Immature natural killer cell (primary cell): Measurements from ENCODE around the gene TBR1. TPM values are rescaled to one million over a fixed set of nuclear protein-coding genes. Genes with fewer than 3 reads are reported as not detected.
A peak's percentile ranks its signal among the peaks of the same experiment; 100 is the strongest.

Source experiments
- DNase-seq, 3 donors: peaks; one replicate each; pipeline ENCODE4 v3.0.0; 2022; ENCODE audit warnings: mixed read lengths in 1 of 3
- H3K27ac Mint-ChIP-seq, 6 donors: one replicate each; pipeline ENCODE4 v1.8.0; 2020; ENCODE audit warnings: mixed read lengths in 6 of 6, mild to moderate bottlenecking in 5 of 6, inconsistent platforms in 4 of 6, moderate library complexity in 3 of 6
- H3K27me3 Mint-ChIP-seq, 3 donors: one replicate each; pipeline ENCODE4 v1.8.0; 2020 to 2021; ENCODE audit warnings: low read depth in 3 of 3, mild to moderate bottlenecking in 3 of 3, mixed read lengths in 3 of 3, moderate library complexity in 3 of 3, inconsistent platforms in 1 of 3
- H3K36me3 Mint-ChIP-seq, 3 donors: one replicate each; pipeline ENCODE4 v1.8.0; 2020; ENCODE audit warnings: mixed read lengths in 3 of 3, inconsistent platforms in 2 of 3, mild to moderate bottlenecking in 2 of 3
- H3K4me1 Mint-ChIP-seq, 2 donors: one replicate each; pipeline ENCODE4 v1.8.0; 2020; ENCODE audit warnings: inconsistent platforms in 2 of 2, mild to moderate bottlenecking in 2 of 2, mixed read lengths in 2 of 2, moderate library complexity in 1 of 2
- H3K4me3 Mint-ChIP-seq, 5 donors: one replicate each; pipeline ENCODE4 v1.8.0; 2020; ENCODE audit warnings: mild to moderate bottlenecking in 5 of 5, mixed read lengths in 5 of 5, inconsistent platforms in 3 of 5, moderate library complexity in 3 of 5
- H3K9me3 Mint-ChIP-seq, 6 donors: one replicate each; pipeline ENCODE4 v1.8.0; 2020; ENCODE audit warnings: mild to moderate bottlenecking in 6 of 6, mixed read lengths in 6 of 6, inconsistent platforms in 4 of 6, moderate library complexity in 3 of 6
- polyA plus RNA-seq, 3 donors: library from polyadenylated mRNA; unstranded; fragments of 300-500 nt; fragmentation: Illumina TruSeq; gene quantifications; one replicate each; pipeline ENCODE4 v1.2.3, GENCODE V29; 2021

The TBR1 gene
- polyA plus RNA-seq, result not detected

DNA sequence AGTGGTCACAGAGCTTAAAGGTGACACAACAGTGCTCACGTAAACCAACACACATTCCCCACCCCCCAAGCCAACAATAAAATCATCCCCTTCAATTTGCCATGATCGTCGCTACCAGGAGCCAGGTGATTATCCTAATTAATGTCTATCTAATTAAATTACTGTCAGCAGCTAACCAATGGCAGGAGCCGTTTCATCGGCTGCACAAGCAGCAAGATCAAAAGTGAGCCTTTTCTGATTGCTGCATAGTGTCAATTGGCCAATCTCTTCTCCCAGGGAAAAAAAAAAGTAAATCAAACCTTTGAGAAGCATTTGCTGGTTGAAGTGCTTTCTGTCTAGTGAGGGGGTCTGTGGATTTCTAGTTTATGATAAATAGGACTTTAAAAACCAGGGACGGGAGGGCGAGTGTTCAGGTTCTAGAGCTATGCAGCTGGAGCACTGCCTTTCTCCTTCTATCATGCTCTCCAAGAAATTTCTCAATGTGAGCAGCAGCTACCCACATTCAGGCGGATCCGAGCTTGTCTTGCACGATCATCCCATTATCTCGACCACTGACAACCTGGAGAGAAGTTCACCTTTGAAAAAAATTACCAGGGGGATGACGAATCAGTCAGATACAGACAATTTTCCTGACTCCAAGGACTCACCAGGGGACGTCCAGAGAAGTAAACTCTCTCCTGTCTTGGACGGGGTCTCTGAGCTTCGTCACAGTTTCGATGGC, at the start of gene TBR1:
Gene TBR1, plus strand, starts transcription at position 311 of the 721 bp plus-strand sequence. Its CDS starts 114 bp downstream, at position 425.
- Mint-ChIP-seq H3K4me1 (peaks cover 27 to 60% of the 10 kb centered on the region in 2 donors), H3K4me3 (peak within 1 kb of the TSS; percentile 61 to 82 (median 77)), H3K9me3 (no peaks in the 10 kb centered on the region), H3K27me3 (peaks cover 25 to 44% (median 38%) of the 10 kb centered on the region in 3 donors), H3K36me3 (peaks cover 3 to 11% (median 11%) of the 10 kb centered on the region in 3 donors), H3K27ac (no peak within 1 kb of the TSS)
- DNase-seq, result no peak

DNA sequence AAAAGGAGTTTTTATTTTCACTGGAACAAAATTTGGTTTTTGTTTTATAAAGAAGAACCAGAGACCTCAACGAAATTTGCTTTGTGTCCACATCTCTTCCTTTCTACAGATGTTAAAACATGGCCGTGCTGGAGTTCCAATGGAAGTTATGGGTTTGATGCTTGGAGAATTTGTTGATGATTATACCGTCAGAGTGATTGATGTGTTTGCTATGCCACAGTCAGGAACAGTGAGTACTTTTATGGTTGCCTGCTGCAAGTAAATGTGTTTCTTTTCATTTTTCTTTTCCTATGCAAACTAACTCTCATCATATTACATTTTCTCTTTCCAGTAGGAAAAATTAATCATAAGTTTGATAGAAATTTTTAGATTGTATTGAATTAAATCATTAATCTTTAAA, 48.4 kb upstream of the TBR1 start:
- peaks cover 1 to 20% of the 10 kb centered on the region in 2 donors for H3K4me1 Mint-ChIP-seq
- peaks cover 0 to 2% (median 0%) of the 10 kb centered on the region in 3 donors for H3K27me3 Mint-ChIP-seq
- no peak for DNase-seq
- H3K9me3 Mint-ChIP-seq, result peaks cover 3 to 10% (median 8%) of the 10 kb centered on the region in 6 donors
- H3K27ac Mint-ChIP-seq, result no peak overlapping the region
- H3K36me3 Mint-ChIP-seq, result peaks cover 16 to 30% (median 28%) of the 10 kb centered on the region in 3 donors
- no peak overlapping the region for H3K4me3 Mint-ChIP-seq

DNA sequence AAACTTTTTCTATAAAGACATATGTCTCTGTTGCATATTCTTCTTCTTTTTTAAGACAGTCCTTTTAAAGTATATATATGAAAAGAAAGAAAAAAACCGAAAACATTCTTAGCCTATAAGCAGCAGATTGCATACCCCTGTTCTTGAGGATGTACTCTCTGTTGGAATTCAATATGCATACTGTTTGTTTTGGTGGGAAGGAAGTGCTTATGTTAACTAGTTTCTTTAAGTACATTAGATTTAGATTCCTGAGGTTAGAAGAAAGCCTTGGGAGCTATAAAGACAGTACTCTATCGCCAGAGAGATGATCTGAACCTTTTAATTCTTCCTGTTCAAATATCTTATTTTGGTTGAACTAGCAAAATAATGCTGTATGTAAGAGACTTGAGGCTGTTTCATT, 46.8 kb upstream of the TBR1 start:
- H3K27me3 Mint-ChIP-seq, result no peaks in the 10 kb centered on the region
- no peak for DNase-seq
- H3K36me3 Mint-ChIP-seq, result peaks cover 13 to 19% (median 15%) of the 10 kb centered on the region in 3 donors
- no peak overlapping the region for H3K27ac Mint-ChIP-seq
- peaks cover 1 to 17% of the 10 kb centered on the region in 2 donors for H3K4me1 Mint-ChIP-seq
- no peaks in the 10 kb centered on the region for H3K9me3 Mint-ChIP-seq
- H3K4me3 Mint-ChIP-seq, result no peak overlapping the region

DNA sequence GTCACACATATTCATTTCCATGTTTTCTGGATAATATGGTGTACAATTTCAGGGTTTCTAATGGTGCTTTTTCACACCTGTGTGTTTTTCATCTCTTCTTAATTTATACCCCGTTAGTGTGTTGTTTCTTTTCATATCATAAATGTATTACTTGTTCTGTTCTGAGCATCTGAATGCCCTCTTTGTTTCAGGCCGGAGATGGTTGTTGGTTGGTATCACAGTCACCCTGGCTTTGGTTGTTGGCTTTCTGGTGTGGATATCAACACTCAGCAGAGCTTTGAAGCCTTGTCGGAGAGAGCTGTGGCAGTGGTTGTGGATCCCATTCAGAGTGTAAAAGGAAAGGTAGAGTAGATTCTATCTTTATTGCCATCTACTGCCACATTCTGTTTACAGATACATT, 45.1 kb upstream of the TBR1 start:
- H3K4me3 Mint-ChIP-seq, result no peak overlapping the region
- peaks cover 0 to under 1% of the 10 kb centered on the region in 2 donors for H3K4me1 Mint-ChIP-seq
- no peak overlapping the region for H3K27ac Mint-ChIP-seq
- no peaks in the 10 kb centered on the region for H3K27me3 Mint-ChIP-seq
- H3K9me3 Mint-ChIP-seq, result no peaks in the 10 kb centered on the region
- H3K36me3 Mint-ChIP-seq, result peaks cover 11 to 20% (median 18%) of the 10 kb centered on the region in 3 donors
- no peak for DNase-seq

DNA sequence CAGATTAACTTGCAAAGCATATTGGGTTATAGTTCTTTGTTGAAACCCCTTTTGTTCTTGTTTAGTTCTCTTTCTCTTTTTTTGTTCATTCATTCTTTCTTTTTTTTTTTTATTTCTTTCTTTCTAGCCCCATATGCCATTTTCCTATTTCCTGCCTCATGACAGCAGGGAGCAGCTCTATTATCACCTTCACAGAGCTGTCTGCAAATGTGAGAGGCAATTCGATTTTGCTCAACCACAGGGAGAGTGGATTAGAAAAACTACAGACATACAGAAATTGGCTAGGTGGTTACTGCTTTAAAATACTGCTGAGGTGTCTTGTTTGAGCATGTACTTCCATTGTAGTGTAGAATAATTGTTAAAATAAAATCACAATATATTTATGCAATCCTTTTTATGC, 44.2 kb upstream of the TBR1 start:
- Mint-ChIP-seq H3K27me3 (no peaks in the 10 kb centered on the region), H3K4me1 (no peaks in the 10 kb centered on the region), H3K27ac (no peak overlapping the region), H3K36me3 (peaks cover 11 to 26% (median 18%) of the 10 kb centered on the region in 3 donors), H3K4me3 (no peak overlapping the region), H3K9me3 (no peaks in the 10 kb centered on the region)
- DNase-seq, result no peak

DNA sequence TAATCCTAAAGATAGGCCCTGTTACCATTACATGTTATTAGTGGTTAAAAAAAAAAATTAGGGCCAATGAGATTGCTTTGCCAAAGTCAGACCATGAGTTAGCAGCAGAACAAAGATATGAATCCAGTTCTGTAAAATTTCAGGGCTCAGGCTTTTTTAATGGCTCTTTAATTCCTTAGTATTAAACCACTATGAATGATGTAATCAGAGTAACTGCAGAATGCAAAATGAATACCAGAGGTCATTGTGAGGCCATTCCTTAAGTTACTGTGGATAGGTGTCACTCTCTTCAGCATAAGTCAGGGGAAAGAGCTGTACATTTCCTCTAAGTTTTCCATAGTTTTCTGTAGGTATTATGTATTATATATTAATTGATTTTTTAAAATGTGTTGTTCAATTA, 42.2 kb upstream of the TBR1 start:
- no peak overlapping the region for H3K4me3 Mint-ChIP-seq
- DNase-seq, result no peak
- H3K27ac Mint-ChIP-seq, result no peak overlapping the region
- no peaks in the 10 kb centered on the region for H3K9me3 Mint-ChIP-seq
- no peaks in the 10 kb centered on the region for H3K27me3 Mint-ChIP-seq
- no peaks in the 10 kb centered on the region for H3K4me1 Mint-ChIP-seq
- H3K36me3 Mint-ChIP-seq, result peaks cover 13 to 23% (median 14%) of the 10 kb centered on the region in 3 donors

DNA sequence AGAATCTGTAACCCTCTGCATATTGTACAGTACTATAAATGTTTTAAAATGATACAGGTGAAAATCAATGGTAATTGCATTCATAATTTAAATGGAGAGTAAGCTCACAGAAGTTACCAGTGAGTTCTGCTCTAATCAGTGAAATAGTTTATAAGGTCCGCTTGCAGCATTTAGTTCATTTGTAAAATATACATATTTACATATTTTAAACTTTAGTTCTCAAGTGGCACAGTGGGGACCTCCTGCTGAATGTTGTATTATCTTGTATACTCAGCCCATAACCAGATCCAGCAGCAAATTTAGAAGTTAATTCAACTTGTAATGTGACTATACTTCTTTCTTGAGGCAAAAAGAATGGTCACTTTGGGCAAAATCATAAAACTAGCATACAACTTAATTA, 41.7 kb upstream of the TBR1 start:
- H3K9me3 Mint-ChIP-seq, result no peaks in the 10 kb centered on the region
- H3K27me3 Mint-ChIP-seq, result no peaks in the 10 kb centered on the region
- H3K4me3 Mint-ChIP-seq, result no peak overlapping the region
- no peak for DNase-seq
- H3K27ac Mint-ChIP-seq, result no peak overlapping the region
- peaks cover 11 to 22% (median 14%) of the 10 kb centered on the region in 3 donors for H3K36me3 Mint-ChIP-seq
- H3K4me1 Mint-ChIP-seq, result no peaks in the 10 kb centered on the region

DNA sequence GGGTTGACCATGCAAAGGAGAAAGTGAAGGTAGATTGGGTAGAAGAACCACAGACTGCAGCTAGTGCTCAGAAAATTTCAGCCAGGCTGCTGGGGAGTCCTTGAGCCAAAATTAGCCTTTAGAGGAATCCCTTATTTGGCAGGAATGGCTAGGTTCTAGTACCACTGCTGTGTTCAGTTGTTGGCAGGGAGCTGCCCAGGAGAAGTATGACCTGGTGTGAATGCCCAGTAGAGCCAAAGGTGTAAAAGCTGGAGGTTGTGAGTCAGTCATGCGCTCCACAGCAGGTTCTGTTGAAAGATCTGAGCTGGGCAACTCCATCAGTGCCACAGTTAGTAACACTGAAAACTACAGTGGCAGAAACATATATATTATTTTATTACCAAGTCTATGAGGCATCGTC, 36.4 kb upstream of the TBR1 start:
- Mint-ChIP-seq H3K9me3 (no peaks in the 10 kb centered on the region), H3K36me3 (peaks cover 3 to 14% (median 6%) of the 10 kb centered on the region in 3 donors), H3K4me1 (peaks cover 1 to 6% of the 10 kb centered on the region in 2 donors), H3K4me3 (no peak overlapping the region), H3K27me3 (no peaks in the 10 kb centered on the region), H3K27ac (no peak overlapping the region)
- no peak for DNase-seq

DNA sequence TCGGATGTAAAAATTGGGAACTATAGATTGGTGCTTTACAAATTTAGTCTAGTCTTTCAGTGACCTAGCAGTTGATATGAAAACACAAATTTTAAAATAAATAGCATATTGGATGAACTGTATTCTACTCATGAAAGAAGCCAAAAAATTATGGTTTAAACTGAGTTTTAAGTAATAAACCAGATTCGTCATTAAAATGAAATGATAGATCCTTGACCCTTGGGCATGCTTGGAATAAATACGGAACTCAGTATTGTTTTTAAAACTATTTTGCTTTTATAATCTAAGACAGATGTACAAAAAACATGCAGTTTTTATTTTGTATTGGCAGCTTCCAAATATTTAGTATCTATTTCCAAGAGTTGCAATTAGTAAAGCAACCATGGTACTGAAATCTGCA, 34.6 kb upstream of the TBR1 start:
- Mint-ChIP-seq H3K4me1 (peaks cover 9 to 24% of the 10 kb centered on the region in 2 donors), H3K4me3 (no peak overlapping the region), H3K27me3 (no peaks in the 10 kb centered on the region), H3K9me3 (no peaks in the 10 kb centered on the region), H3K27ac (no peak overlapping the region), H3K36me3 (peaks cover 0 to 8% (median 6%) of the 10 kb centered on the region in 3 donors)
- no peak for DNase-seq

DNA sequence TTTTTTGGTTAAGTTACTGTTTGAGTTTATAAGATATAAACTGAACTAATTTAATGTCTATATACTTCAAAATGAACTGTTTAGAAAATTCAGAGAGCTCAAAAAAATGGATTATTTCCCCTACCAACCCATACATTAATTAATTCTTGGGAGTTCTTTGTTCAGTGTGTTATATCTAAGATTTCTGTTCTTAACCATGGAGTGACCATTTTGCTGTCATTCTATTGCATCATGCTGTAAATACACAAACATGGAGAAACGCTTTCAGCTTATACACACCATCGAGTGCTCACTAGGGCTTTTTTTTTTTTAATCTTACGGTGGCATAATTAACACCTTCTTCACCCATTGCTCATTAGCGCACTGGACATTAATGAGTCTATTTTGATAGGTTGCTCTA, 33.4 kb upstream of the TBR1 start:
- Mint-ChIP-seq H3K9me3 (no peaks in the 10 kb centered on the region), H3K4me3 (no peak overlapping the region), H3K27ac (no peak overlapping the region), H3K4me1 (peaks cover 9 to 29% of the 10 kb centered on the region in 2 donors), H3K36me3 (peaks cover 4 to 6% (median 5%) of the 10 kb centered on the region in 3 donors), H3K27me3 (peaks cover 0 to 2% (median 0%) of the 10 kb centered on the region in 3 donors)
- no peak for DNase-seq

DNA sequence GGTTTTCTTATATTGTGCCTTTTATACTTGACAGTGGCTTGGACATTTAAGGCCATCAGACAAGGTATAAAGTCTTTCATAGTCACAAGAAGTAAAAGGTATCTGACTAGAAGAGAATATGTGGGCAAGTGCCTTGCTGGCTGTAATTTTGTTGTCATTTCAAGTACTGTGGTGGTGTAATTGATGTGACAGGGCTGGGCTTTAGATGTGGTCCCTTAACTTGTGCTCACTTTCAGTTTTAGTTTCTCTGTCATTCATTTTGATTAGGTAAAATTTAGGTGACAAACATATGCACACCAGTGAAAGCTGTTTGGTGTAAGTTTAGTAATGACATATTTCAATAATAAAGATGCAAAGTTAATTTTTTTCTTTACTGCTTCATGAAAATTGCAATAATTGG, 31.2 kb upstream of the TBR1 start:
- peak; percentile 15 to 29 (median 19) for DNase-seq
- peaks cover 9 to 29% of the 10 kb centered on the region in 2 donors for H3K4me1 Mint-ChIP-seq
- peak overlapping the region in 3 of 5 donors; percentile 2 to 57 (median 33) for H3K4me3 Mint-ChIP-seq
- H3K9me3 Mint-ChIP-seq, result no peaks in the 10 kb centered on the region
- peaks cover 0 to 2% (median 0%) of the 10 kb centered on the region in 3 donors for H3K27me3 Mint-ChIP-seq
- peaks cover 0 to 9% (median 4%) of the 10 kb centered on the region in 3 donors for H3K36me3 Mint-ChIP-seq
- H3K27ac Mint-ChIP-seq, result peak overlapping the region in 4 of 6 donors; percentile 22 to 42 (median 28)

DNA sequence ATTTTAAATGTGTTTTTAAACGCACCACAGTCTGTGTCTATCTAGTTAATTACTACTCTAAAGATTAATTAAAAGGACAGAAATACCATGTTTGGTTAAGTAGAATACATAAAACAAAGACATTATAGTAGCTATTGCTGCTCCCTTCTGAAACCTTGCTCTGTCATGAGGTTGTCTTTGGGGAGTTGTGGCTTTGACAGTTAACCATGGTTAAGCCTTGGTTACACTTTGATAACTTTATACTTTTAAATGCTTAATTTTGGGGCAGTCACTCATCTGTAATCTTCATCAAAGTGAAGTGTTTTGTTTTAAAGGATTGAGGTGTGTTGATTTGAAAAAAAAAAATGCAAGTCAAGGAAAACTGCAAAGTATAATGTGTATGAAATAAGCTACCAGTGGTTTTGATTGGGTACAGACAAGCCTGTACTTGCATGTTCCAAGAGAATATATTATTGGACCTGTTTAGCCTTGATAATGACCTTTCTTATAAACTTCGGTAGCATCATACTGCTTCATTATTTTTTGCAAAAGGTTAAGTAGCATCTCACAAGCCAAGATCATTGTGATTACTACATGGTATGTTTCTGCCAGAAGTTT, 29.8 kb upstream of the TBR1 start:
- peaks cover 9 to 29% of the 10 kb centered on the region in 2 donors for H3K4me1 Mint-ChIP-seq
- no peaks in the 10 kb centered on the region for H3K9me3 Mint-ChIP-seq
- peak overlapping the region in 1 of 6 donors; percentile 49 for H3K27ac Mint-ChIP-seq
- DNase-seq, result no peak
- H3K27me3 Mint-ChIP-seq, result peaks cover 0 to 2% (median 0%) of the 10 kb centered on the region in 3 donors
- H3K4me3 Mint-ChIP-seq, result no peak overlapping the region
- H3K36me3 Mint-ChIP-seq, result peaks cover 5 to 9% (median 8%) of the 10 kb centered on the region in 3 donors

DNA sequence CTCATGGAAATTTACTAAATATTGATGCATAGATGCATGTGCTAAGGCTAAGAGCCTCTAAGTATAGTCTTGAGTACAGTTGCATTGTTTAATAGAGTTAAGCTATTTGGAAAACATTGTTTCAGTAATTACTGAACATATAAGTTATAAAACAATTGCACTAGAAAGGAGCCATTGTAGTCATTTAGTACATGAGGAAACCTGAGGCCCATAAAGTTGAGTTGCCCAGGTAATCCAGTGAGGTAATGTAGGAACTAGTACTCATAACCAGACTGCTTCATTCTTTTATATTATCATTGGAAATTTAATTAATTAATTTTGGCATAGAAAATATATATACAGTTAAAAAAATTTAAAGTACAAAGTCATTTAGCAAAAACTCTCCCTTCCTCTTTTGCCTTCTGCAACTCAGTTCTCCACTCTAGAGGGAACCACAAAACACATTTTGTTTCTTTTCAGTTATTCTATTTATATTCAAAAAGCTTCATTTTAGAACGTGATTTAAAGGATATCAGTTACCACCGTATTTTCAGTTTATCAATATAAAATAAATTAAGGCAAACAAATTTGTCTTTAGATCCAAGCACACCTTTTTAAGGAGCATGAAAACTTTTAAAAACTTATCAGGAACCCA, 27.8 kb upstream of the TBR1 start:
- H3K4me1 Mint-ChIP-seq, result peaks cover 9 to 29% of the 10 kb centered on the region in 2 donors
- no peak overlapping the region for H3K27ac Mint-ChIP-seq
- no peak overlapping the region for H3K4me3 Mint-ChIP-seq
- peaks cover 0 to 2% (median 0%) of the 10 kb centered on the region in 3 donors for H3K27me3 Mint-ChIP-seq
- H3K9me3 Mint-ChIP-seq, result no peaks in the 10 kb centered on the region
- peaks cover 8 to 20% (median 20%) of the 10 kb centered on the region in 3 donors for H3K36me3 Mint-ChIP-seq
- DNase-seq, result no peak
